K562 (cell line): Measurements from ENCODE around the gene ANKRD13B. TPM values are rescaled to one million over a fixed set of nuclear protein-coding genes. Genes with fewer than 3 reads are reported as not detected.
A peak's percentile ranks its signal among the peaks of the same experiment; 100 is the strongest.

Source experiments
- CBX8 ChIP-seq: fragments of 200-600 bp; sonication (generic); IDR thresholded peaks from 2 replicates; pipeline ENCODE4 v1.6.1; 2012; ENCODE audit warnings: borderline replicate concordance, mixed run types, low read depth, mild to moderate bottlenecking, moderate library complexity, mixed read lengths, low read length, control low read depth, inconsistent platforms; ENCODE audit not compliant: poor library complexity, severe bottlenecking; ENCODE audit errors: extremely low read depth
- CEBPG ChIP-seq, 3 experiments: fragments of 200-800 bp in 1 of 3; sonication (Bioruptor generic) in 1 of 3; sonication (generic) in 1 of 3; formaldehyde crosslinking in 1 of 3; IDR thresholded peaks in 2 of 3; conservative IDR thresholded peaks in 1 of 3; 2 replicates each; pipeline versions ENCODE4 v1.6.1 to v1.8.0; 2016 to 2022; ENCODE audit warnings: missing compliant biosample characterization in 2 of 3, missing genetic modification characterization in 2 of 3, mild to moderate bottlenecking in 1 of 3, missing genetic modification reagents in 1 of 3
- DPF2 ChIP-seq: fragments of 450-650 bp; IDR thresholded peaks from 2 replicates; pipeline ENCODE4 v1.6.1; 2016
- NFATC3 ChIP-seq: fragments of 450-650 bp; IDR thresholded peaks from 2 replicates; pipeline ENCODE4 v1.6.1; 2017; ENCODE audit warnings: mild to moderate bottlenecking
- POLR2H ChIP-seq: IDR thresholded peaks from 2 replicates; pipeline ENCODE4 v1.6.1; 2016; ENCODE audit warnings: missing genetic modification characterization, low read depth, mild to moderate bottlenecking, control low read depth, missing compliant biosample characterization, moderate library complexity
- SMARCC2 ChIP-seq: fragments of 450-650 bp; IDR thresholded peaks from 2 replicates; pipeline ENCODE4 v1.6.1; 2017; ENCODE audit warnings: antibody characterized with exemption, moderate library complexity, mild to moderate bottlenecking, low read depth
- SREBF1 ChIP-seq: fragments of 150-350 bp; IDR thresholded peaks from 2 replicates; pipeline ENCODE4 v1.6.1; 2014; ENCODE audit warnings: antibody characterized with exemption, low read depth, low read length, borderline replicate concordance
- ZNF57 ChIP-seq: fragments of 450-650 bp; formaldehyde crosslinking; IDR thresholded peaks from 2 replicates; pipeline ENCODE4 v1.4.0; 2020; ENCODE audit warnings: mild to moderate bottlenecking, moderate library complexity
- ZNF766 ChIP-seq: fragments of 200-800 bp; sonication (Bioruptor generic); conservative IDR thresholded peaks from 2 replicates; pipeline ENCODE4 v1.6.1; 2016; ENCODE audit warnings: missing genetic modification characterization, missing compliant biosample characterization
- polyA plus RNA-seq, 8 experiments: library from polyadenylated mRNA; depleted of rRNA in 4 of 8; stranded (reverse) in 5 of 8; unstranded in 3 of 8; fragments of >200 nt; fragmentation: Nextera tagmentation in 2 of 8; fragmentation: Illumina TruSeq in 1 of 8; extraction: Ambion mirVana in 2 of 8; extraction: Trizol in 1 of 8; gene quantifications; 2 replicates each; pipeline versions ENCODE4 v1.2.1 to v1.2.3, GENCODE V29; 2011 to 2014; ENCODE audit warnings: inconsistent platforms in 1 of 8, missing spikeins in 1 of 8
- total RNA-seq, 7 experiments: library from RNA; depleted of rRNA in 6 of 7; stranded (reverse); fragments of >200 nt in 6 of 7; fragmentation: Illumina TruSeq in 2 of 7; extraction: Trizol in 2 of 7; gene quantifications; 2 replicates each; pipeline versions ENCODE4 v1.2.1 to v1.2.3, GENCODE V29; 2011 to 2021; ENCODE audit warnings: low replicate concordance in 1 of 7
- TF ChIP-seq, protein P1 (sequence below), 3 experiments: fragments of 200-800 bp in 1 of 3; fragments of 250-450 bp in 1 of 3; fragments of 450-650 bp in 1 of 3; sonication (Bioruptor Pico) in 1 of 3; sonication (Bioruptor generic) in 1 of 3; formaldehyde crosslinking in 1 of 3; IDR thresholded peaks; 2 replicates each; pipeline versions ENCODE4 v1.6.1 to v1.8.0; 2016 to 2022; ENCODE audit warnings: mild to moderate bottlenecking in 2 of 3, missing genetic modification characterization in 2 of 3, missing compliant biosample characterization in 1 of 3, moderate library complexity in 1 of 3
- TF ChIP-seq, protein P2 (sequence below): fragments of 200-400 bp; formaldehyde crosslinking; IDR thresholded peaks from 2 replicates; pipeline ENCODE4 v1.6.1; 2017; ENCODE audit warnings: mild to moderate bottlenecking, low read depth, low read length, moderate library complexity
- TF ChIP-seq, protein P3 (sequence below): fragments of 250-450 bp; sonication (Bioruptor Pico); IDR thresholded peaks from 2 replicates; pipeline ENCODE4 v1.4.0; 2020; ENCODE audit warnings: mild to moderate bottlenecking, moderate library complexity
- TF ChIP-seq, protein P4 (sequence below): fragments of 450-650 bp; conservative IDR thresholded peaks from 2 replicates; pipeline ENCODE4 v1.6.1; 2016; ENCODE audit warnings: missing genetic modification characterization, low read depth, mild to moderate bottlenecking, control low read depth, missing compliant biosample characterization
- TF ChIP-seq, protein P5 (sequence below): fragments of 250-450 bp; sonication (Bioruptor Pico); IDR thresholded peaks from 2 replicates; pipeline ENCODE4 v1.5.1; 2021; ENCODE audit warnings: mild to moderate bottlenecking

The ANKRD13B gene
- total and polyA plus RNA-seq, 9 of the 15 experiments (the other 6 are each of a cell fraction or from before 2014, with no cell fraction given), result 0.15 to 28.1 (median 4.6) TPM

DNA sequence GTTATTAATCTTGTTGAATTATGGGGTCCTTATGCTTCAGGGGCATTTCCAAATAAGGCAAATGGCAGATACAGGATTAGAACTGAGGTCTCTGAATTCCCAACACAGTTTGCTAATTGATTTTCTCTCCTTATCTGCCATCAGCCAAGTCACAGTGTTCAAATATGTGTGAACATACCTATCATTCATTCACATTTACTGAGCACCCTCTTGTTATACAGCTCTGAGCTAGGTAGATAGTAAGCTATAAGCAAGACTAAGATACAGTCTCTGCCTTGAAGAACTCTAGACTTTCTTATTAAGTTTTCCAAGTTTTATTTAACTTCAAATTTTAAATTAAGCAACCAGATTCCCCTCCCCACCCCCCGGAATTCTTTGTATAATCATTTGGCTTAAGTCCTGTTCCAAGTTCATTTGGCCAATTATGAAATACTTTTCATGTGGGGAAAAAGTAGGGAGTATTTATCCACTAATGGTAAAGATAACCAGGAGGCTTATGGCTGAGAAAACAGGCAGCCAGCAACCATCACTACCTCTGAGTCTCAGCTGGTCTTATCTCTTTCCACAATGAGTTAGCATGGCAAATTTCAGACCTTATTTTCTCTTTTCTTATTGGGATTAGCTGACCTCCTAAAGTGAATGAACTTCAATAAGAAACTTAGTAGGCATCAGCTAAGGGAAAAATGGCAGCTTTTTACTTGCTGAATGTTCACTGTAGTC is 61.2 kb downstream of the ANKRD13B start (continued):
- TF ChIP-seq, protein P1, sequence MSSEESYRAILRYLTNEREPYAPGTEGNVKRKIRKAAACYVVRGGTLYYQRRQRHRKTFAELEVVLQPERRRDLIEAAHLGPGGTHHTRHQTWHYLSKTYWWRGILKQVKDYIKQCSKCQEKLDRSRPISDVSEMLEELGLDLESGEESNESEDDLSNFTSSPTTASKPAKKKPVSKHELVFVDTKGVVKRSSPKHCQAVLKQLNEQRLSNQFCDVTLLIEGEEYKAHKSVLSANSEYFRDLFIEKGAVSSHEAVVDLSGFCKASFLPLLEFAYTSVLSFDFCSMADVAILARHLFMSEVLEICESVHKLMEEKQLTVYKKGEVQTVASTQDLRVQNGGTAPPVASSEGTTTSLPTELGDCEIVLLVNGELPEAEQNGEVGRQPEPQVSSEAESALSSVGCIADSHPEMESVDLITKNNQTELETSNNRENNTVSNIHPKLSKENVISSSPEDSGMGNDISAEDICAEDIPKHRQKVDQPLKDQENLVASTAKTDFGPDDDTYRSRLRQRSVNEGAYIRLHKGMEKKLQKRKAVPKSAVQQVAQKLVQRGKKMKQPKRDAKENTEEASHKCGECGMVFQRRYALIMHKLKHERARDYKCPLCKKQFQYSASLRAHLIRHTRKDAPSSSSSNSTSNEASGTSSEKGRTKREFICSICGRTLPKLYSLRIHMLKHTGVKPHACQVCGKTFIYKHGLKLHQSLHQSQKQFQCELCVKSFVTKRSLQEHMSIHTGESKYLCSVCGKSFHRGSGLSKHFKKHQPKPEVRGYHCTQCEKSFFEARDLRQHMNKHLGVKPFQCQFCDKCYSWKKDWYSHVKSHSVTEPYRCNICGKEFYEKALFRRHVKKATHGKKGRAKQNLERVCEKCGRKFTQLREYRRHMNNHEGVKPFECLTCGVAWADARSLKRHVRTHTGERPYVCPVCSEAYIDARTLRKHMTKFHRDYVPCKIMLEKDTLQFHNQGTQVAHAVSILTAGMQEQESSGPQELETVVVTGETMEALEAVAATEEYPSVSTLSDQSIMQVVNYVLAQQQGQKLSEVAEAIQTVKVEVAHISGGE (CRISPR knock-in tag; IDR thresholded peaks at IDR 0.05), result no peak
- TF ChIP-seq, protein P2, sequence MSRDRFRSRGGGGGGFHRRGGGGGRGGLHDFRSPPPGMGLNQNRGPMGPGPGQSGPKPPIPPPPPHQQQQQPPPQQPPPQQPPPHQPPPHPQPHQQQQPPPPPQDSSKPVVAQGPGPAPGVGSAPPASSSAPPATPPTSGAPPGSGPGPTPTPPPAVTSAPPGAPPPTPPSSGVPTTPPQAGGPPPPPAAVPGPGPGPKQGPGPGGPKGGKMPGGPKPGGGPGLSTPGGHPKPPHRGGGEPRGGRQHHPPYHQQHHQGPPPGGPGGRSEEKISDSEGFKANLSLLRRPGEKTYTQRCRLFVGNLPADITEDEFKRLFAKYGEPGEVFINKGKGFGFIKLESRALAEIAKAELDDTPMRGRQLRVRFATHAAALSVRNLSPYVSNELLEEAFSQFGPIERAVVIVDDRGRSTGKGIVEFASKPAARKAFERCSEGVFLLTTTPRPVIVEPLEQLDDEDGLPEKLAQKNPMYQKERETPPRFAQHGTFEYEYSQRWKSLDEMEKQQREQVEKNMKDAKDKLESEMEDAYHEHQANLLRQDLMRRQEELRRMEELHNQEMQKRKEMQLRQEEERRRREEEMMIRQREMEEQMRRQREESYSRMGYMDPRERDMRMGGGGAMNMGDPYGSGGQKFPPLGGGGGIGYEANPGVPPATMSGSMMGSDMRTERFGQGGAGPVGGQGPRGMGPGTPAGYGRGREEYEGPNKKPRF, result no peak
- TF ChIP-seq, protein P3, sequence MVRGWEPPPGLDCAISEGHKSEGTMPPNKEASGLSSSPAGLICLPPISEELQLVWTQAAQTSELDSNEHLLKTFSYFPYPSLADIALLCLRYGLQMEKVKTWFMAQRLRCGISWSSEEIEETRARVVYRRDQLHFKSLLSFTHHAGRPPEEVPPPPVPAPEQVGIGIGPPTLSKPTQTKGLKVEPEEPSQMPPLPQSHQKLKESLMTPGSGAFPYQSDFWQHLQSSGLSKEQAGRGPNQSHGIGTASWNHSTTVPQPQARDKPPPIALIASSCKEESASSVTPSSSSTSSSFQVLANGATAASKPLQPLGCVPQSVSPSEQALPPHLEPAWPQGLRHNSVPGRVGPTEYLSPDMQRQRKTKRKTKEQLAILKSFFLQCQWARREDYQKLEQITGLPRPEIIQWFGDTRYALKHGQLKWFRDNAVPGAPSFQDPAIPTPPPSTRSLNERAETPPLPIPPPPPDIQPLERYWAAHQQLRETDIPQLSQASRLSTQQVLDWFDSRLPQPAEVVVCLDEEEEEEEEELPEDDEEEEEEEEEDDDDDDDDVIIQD, result no peak
- TF ChIP-seq POLR2H (tag) (no peak), CEBPG (CRISPR knock-in tag; IDR thresholded peaks at IDR 0.05) (no peak), CEBPG (tag; conservative IDR thresholded peaks at IDR 0.05 in 1 of 2, IDR thresholded peaks at IDR 0.05 in 1 of 2) (no peak), CBX8 (no peak), ZNF766 (CRISPR knock-in tag) (0 out of 2 replicates have a peak, but pooled peaks have one; percentile 54), NFATC3 (0 out of 2 replicates have a peak, but pooled peaks have one; percentile 75), SREBF1 (no peak), SMARCC2 (peak; percentile 62), DPF2 (peak; percentile 93), ZNF57 (no peak)
- TF ChIP-seq, protein P4, sequence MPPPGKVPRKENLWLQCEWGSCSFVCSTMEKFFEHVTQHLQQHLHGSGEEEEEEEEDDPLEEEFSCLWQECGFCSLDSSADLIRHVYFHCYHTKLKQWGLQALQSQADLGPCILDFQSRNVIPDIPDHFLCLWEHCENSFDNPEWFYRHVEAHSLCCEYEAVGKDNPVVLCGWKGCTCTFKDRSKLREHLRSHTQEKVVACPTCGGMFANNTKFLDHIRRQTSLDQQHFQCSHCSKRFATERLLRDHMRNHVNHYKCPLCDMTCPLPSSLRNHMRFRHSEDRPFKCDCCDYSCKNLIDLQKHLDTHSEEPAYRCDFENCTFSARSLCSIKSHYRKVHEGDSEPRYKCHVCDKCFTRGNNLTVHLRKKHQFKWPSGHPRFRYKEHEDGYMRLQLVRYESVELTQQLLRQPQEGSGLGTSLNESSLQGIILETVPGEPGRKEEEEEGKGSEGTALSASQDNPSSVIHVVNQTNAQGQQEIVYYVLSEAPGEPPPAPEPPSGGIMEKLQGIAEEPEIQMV (tag), result no peak
- TF ChIP-seq, protein P5, sequence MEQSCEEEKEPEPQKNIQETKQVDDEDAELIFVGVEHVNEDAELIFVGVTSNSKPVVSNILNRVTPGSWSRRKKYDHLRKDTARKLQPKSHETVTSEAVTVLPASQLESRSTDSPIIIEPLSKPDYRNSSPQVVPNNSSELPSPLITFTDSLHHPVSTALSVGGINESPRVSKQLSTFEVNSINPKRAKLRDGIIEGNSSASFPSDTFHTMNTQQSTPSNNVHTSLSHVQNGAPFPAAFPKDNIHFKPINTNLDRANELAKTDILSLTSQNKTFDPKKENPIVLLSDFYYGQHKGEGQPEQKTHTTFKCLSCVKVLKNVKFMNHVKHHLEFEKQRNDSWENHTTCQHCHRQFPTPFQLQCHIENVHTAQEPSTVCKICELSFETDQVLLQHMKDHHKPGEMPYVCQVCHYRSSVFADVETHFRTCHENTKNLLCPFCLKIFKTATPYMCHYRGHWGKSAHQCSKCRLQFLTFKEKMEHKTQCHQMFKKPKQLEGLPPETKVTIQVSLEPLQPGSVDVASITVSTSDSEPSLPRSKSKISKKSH (CRISPR knock-in tag), result no peak
